GM12872 (cell line): ENCODE data around the gene TMEM40.

Experiments used
- TF ChIP-seq, protein P1 (sequence below): IDR thresholded peaks from 3 replicates; pipeline ENCODE4 v1.5.1; 2011; ENCODE audit warnings: low read depth, mild to moderate bottlenecking, low read length, moderate library complexity; ENCODE audit not compliant: insufficient read depth

The TMEM40 gene

DNA sequence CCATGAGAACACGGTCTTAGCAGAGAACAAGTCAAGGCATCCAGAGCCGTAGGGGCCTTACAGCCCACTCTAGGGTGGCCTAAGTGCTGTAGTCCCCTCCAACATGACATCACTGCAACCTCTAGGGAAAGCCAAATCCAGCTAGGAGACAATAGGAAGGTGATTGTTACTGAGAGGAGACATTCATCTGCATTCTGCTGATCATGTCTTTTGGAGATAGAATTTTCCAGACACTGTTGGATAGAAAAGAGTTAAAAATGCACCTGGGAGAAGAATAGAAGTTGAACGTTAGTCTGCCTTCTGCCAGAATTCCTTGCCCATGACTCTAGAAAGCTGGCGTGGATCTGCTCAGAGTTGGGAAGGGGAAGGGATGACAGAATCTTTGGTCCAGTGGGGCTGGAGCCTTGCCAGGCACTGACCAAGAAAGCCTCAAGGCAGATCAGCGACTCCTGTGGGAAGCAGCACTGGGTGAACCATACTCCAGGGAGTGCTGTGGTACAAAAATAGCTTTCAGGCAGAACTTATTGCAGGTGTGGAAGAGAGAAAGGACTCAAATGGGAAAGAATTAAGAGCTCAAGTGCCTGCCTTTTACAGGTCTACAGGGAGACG is 50.4 kb downstream of the TMEM40 start:
- TF ChIP-seq, protein P1, sequence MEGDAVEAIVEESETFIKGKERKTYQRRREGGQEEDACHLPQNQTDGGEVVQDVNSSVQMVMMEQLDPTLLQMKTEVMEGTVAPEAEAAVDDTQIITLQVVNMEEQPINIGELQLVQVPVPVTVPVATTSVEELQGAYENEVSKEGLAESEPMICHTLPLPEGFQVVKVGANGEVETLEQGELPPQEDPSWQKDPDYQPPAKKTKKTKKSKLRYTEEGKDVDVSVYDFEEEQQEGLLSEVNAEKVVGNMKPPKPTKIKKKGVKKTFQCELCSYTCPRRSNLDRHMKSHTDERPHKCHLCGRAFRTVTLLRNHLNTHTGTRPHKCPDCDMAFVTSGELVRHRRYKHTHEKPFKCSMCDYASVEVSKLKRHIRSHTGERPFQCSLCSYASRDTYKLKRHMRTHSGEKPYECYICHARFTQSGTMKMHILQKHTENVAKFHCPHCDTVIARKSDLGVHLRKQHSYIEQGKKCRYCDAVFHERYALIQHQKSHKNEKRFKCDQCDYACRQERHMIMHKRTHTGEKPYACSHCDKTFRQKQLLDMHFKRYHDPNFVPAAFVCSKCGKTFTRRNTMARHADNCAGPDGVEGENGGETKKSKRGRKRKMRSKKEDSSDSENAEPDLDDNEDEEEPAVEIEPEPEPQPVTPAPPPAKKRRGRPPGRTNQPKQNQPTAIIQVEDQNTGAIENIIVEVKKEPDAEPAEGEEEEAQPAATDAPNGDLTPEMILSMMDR = no peak

DNA sequence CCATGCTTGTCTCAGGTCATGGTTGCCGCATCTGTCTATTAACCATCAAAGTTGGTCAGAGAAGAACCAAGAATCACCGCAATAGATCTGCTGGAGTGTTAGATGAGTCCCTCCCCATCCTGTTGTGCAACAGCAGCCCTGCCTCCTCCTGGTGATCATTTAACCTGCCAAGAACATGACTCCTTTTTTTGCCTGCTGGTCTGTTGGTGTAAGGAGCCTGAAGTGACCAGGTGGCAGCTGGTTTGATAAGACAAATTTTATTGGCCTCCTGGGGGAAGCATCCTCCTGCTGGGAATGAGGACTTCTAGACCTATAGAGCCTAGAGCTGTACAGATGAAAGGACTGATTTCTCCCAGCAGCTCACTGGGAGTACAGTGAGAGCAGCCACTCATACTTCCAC is 51.6 kb downstream of the TMEM40 start:
- TF ChIP-seq, protein P1 = no peak

DNA sequence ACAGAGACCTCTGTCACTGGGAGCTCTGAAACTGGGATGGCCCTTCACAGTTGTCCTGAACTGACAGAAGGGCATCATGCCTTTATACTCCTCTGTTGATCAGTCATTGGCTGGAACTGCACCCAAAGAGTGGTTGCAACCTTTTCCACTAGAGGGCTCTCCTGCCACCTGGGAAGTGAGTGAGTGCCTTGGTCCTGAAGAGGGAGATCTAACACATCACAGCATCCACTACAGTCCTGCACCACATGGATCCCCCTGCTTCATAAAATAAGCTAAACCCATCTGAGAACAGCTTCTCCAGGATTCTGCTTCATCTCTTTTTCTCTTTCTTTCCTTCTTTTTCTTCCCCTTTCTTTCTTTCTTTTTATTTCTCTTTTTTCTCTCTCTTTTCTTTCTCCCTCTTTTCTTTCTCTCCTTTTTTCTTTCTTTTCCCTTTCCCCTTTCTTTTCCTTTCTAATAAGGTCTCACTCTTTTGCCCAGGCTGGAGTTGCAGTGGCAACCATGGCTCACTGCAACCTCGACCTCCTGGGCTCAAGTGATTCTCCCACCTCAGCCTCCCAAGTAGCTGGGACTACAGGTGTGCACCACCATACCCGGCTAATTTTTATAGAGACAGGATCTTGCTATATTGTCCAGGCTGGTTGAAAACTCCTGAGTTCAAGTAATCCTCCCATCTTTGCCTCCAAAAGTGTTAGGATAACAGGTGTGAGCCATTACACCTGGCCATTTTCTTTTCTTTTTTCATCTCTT is 52.4 kb downstream of the TMEM40 start:
- TF ChIP-seq, protein P1 = peak; percentile 95

DNA sequence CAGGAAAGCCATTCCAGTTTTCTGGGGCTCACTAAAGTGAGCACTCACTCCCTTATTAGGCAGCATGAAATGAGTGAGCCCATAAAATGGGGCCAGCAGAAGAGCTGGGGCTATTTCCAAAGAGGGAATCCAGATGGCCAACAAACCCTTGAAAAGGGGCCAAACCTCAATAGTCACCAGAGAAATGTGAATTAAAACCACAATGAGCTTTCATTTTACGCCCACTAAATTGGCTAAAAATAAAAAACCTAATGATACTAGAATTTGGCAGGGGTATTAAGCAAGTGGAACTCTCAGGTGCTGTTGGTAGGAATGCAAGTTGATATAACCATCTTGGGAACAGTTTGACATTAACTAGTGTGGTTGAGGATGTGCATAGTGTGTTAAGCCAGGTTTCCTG is 53.1 kb downstream of the TMEM40 start:
- TF ChIP-seq, protein P1 = no peak

DNA sequence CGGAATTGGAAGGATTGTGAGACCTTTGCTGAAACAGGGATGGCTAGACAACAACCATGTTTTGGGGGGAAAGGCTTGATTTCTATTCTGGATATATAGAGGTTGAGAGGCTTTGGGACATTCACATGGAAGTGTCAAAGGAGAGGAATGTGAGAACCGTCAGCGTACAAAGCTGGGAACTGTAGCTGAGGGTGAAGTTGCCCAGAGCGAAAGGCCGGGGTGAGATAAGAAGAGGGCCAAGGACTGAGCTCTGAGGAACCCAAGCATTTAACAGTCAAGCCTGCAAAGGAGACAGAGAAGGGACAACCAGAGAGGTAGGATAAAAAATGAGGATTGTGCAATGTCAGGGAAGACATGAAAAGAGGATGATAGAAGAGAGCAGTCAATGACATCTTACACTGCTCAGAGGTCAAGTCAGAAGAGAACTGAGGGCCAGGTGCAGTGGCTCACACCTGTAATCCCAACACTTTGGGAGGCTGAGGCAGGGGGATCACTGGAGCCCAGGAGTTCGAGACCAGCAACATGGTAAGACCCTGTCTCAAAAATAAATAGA is 53.6 kb downstream of the TMEM40 start:
- TF ChIP-seq, protein P1 = no peak

DNA sequence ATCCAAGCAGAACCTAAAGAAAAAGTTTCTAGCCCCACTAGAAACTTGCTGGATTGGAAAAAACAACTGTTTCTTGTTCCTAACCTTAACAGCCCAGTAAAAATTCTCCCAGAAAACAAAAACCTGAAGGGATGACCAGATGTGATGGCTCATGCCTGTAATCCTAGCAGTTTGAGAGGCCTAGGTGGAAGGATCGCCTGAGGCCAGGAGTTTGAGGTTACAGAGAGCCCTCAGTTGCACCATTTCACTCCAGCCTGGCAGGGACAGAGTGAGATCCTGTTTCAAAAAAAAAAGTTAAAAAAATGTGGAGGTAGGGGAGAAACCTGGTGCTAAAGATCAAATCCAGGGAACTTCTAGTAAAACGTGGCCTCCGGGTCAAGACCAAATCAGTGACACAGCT is 56.6 kb downstream of the TMEM40 start:
- TF ChIP-seq, protein P1 = no peak

DNA sequence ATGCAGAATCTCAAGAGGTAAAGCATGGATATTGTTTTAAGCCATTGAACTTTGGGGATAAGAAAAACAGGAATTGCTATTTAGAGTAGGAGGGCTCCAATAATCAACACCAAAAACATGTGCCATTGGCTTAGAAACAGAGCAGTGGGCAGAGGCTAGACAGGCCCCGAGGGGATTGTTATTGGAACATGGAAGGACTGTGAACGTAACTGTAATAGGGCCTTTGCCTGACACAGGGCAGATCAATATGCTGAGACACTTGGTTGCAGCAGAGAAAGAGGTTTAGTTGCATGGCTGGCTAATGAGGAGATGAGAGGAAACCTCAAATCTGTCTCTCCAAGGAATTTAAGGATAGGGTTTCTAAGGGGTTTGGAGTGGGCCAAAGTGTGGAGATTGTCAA is 58.3 kb downstream of the TMEM40 start:
- TF ChIP-seq, protein P1 = no peak
